ENCODE data around the gene ARHGEF17. TPM values are rescaled to one million over a fixed set of nuclear protein-coding genes. Genes with fewer than 3 reads are reported as not detected.
"Not testable (repeated sequence)": the region's sequence is repeated elsewhere in the genome, so short reads cannot be mapped to it uniquely, and the experiment has no call there.

The ARHGEF17 gene
- polyA plus RNA-seq, 2 donors: 8.2 to 11.8 TPM

DNA sequence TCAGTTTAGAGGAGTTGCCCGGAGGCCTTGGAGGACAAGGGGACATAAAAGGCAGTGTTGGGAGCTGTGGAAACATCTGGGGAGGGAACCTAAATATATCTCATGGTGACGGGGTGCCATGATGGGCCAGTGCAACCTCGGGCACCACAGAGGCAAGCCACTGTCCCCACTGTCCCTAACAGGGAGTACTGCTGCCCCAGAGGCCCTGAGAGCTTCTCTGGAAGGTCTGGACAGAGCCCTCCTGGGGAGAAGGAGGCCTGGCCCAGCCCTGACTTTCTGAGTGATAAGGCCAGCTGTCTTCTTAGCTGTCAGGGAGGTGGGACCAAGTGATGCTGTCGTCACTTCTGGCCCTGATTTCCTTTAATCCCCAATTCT is 41.4 kb upstream of the ARHGEF17 start:
- Histone ChIP-seq H3K4me3 (ENCODE audit: low read depth in 1 of 2, low read length in 2 of 2) (no peak overlapping the region), H3K9me3 (ENCODE audit: control insufficient read depth in 2 of 2, insufficient read depth in 1 of 2, low read depth in 1 of 2, low read length in 1 of 2) (no peaks in the 10 kb centered on the region), H3K27ac (ENCODE audit: low read depth in 2 of 2, low read length in 1 of 2) (no peak overlapping the region), H3K36me3 (ENCODE audit: control insufficient read depth in 2 of 2, insufficient read depth in 2 of 2, low read length in 1 of 2) (no peaks in the 10 kb centered on the region), H3K27me3 (ENCODE audit: control insufficient read depth in 1 of 2, insufficient read depth in 2 of 2, low read length in 2 of 2) (peaks cover 0 to 13% of the 10 kb centered on the region in 2 donors), H3K4me1 (ENCODE audit: control insufficient read depth in 2 of 2, insufficient read depth in 2 of 2, low read length in 1 of 2) (peaks cover 2 to 5% of the 10 kb centered on the region in 2 donors)
- 83% methylated on average over 4 of the region's 4 CpGs for WGBS, 2 donors

DNA sequence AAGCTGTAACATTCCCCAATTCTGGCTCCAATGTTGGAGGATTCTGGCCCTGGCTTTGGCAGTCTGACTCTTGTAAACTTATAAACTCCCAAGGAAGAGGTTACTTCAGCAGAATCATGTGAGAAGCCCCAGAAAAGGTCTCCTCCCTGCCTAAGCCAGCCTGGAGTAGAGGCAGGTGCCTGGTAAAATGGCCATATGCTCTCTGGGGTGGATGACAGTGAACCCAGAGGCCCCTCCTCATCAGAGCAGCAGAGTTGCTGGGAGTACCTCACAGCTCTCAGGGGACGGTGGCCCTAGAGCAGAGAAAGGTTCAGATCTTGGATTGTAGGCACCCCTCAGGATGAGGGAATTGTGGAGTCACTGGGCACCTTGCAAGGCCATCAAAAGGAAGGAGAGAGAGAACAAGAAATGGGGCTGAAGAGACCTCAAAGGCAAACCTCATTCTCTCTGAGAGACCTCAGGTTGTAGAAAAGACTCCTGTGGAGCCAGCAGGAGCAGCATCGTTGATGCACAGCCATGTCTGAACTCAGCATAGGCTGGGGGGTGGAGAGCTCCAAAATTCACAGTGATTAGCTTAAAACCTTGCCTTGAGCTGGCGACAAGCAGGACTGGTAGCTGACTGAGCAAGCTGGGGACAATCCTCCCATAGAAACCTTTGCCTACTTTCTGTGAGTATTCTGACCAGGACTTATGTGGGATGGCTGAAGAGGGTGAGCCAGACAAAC is 40.8 kb upstream of the ARHGEF17 start:
- Histone ChIP-seq H3K4me1 (ENCODE audit: control insufficient read depth in 2 of 2, insufficient read depth in 2 of 2, low read length in 1 of 2) (peaks cover 2 to 8% of the 10 kb centered on the region in 2 donors), H3K27ac (ENCODE audit: low read depth in 2 of 2, low read length in 1 of 2) (no peak overlapping the region)

DNA sequence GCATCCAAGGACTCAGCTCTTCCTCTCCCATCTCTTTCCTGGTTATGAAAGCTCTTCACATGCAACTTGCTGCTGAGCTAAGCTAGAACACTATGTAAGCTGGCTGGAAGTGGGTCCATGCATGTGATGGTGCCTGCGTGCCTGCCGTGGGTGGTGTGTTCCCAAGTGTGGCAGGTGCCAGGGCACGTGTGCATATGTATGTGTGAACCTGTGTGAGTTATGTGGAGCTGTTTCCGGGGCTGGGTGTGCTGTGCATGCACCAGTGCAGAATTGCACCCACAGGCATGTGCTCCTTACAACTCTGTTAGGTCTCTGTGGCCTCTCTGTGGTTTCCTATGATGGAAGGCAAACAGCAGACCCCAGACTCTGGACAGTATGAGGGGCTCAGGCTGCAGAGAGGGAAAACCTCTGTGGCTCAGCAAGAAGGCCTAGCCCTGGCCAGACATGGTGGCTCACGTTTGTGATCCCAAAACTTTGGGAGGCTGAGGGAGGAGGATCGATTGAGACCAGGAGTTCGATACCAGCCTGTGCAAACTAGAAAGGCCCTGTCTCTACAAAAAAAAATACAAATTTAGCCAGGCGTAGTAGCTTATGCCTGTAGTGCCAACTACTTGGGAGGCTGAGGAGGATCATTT is 40.1 kb upstream of the ARHGEF17 start:
- WGBS, 2 donors: 93% methylated on average over 8 of the region's 8 CpGs
- Histone ChIP-seq H3K27ac (ENCODE audit: low read depth in 2 of 2, low read length in 1 of 2) (no peak overlapping the region), H3K4me3 (ENCODE audit: low read depth in 1 of 2, low read length in 2 of 2) (no peak overlapping the region), H3K27me3 (ENCODE audit: control insufficient read depth in 1 of 2, insufficient read depth in 2 of 2, low read length in 2 of 2) (peaks cover 0 to 13% of the 10 kb centered on the region in 2 donors), H3K36me3 (ENCODE audit: control insufficient read depth in 2 of 2, insufficient read depth in 2 of 2, low read length in 1 of 2) (no peaks in the 10 kb centered on the region), H3K4me1 (ENCODE audit: control insufficient read depth in 2 of 2, insufficient read depth in 2 of 2, low read length in 1 of 2) (peaks cover 2 to 8% of the 10 kb centered on the region in 2 donors), H3K9me3 (ENCODE audit: control insufficient read depth in 2 of 2, insufficient read depth in 1 of 2, low read depth in 1 of 2, low read length in 1 of 2) (no peaks in the 10 kb centered on the region)

More for the DNA sequence above, 40.8 kb upstream of the ARHGEF17 start:
- WGBS, 2 donors: 80 to 82% methylated on average over 3 of the region's 3 CpGs
- Histone ChIP-seq H3K27me3 (ENCODE audit: control insufficient read depth in 1 of 2, insufficient read depth in 2 of 2, low read length in 2 of 2) (peaks cover 0 to 13% of the 10 kb centered on the region in 2 donors), H3K4me3 (ENCODE audit: low read depth in 1 of 2, low read length in 2 of 2) (no peak overlapping the region), H3K9me3 (ENCODE audit: control insufficient read depth in 2 of 2, insufficient read depth in 1 of 2, low read depth in 1 of 2, low read length in 1 of 2) (no peaks in the 10 kb centered on the region), H3K36me3 (ENCODE audit: control insufficient read depth in 2 of 2, insufficient read depth in 2 of 2, low read length in 1 of 2) (no peaks in the 10 kb centered on the region)

DNA sequence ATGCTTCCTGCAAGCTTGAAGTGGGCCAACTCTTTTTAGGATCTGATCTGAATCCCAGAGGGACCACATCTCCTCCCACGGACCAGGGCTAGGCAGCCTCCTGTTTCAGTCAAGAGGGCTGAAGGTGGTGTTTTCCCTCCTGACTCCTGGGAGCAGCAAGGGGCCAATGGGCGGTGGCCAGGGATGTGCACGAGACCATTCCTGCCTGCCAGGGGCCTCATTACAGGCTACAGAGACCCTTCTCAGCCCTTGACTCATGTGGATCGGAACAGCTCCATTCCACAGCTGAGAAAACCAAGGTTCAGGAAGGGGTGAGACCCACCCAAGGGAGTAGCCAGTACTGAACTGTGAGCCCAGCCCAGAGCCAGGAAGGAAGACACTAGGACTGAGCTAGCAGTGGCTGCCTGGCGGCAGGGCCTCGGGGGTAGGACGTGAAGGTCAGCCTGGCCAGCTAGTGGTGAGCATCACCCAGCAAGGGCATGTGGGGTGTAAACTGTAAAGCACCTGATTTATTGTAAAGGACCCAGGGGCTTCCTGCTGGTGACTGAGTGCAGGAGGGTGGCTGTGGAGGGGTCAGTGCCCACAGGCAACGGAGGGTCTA is 39.3 kb upstream of the ARHGEF17 start:
- 84 to 89% methylated on average over 8 of the region's 8 CpGs for WGBS, 2 donors
- H3K9me3 ChIP-seq (ENCODE audit: control insufficient read depth in 2 of 2, insufficient read depth in 1 of 2, low read depth in 1 of 2, low read length in 1 of 2): no peaks in the 10 kb centered on the region
- H3K27me3 ChIP-seq (ENCODE audit: control insufficient read depth in 1 of 2, insufficient read depth in 2 of 2, low read length in 2 of 2): peaks cover 0 to 9% of the 10 kb centered on the region in 2 donors
- H3K4me1 ChIP-seq (ENCODE audit: control insufficient read depth in 2 of 2, insufficient read depth in 2 of 2, low read length in 1 of 2): peaks cover 2 to 8% of the 10 kb centered on the region in 2 donors
- H3K36me3 ChIP-seq (ENCODE audit: control insufficient read depth in 2 of 2, insufficient read depth in 2 of 2, low read length in 1 of 2): no peaks in the 10 kb centered on the region
- H3K4me3 ChIP-seq (ENCODE audit: low read depth in 1 of 2, low read length in 2 of 2): no peak overlapping the region
- H3K27ac ChIP-seq (ENCODE audit: low read depth in 2 of 2, low read length in 1 of 2): no peak overlapping the region

DNA sequence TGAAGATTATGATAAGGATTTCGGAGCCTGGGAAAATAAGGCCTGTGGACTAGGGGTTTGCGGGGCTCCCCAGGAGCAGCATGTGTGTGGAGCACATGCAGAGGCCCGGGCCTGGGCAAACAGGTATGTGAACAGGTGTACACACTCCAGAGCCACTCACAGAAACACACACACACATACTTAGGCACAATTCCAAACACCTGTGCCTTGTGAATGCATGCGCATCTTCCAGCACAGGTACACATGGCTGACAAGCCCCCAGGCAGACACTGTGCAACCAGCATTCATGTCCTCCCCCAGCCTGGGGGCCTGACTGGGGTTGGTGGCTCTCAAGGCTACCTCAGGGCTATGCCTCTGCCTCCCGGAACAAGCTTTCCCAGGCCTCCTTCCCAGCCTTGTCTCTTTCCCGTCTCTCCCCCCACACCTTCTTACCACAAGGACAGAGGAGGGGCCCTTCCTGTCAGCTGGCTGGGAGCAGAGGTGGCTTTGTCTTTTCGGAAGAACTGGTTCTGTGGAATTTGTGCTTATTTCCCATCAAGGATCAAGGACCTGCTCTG is 38.5 kb upstream of the ARHGEF17 start:
- Histone ChIP-seq H3K4me3 (ENCODE audit: low read depth in 1 of 2, low read length in 2 of 2) (no peak overlapping the region), H3K36me3 (ENCODE audit: control insufficient read depth in 2 of 2, insufficient read depth in 2 of 2, low read length in 1 of 2) (no peaks in the 10 kb centered on the region), H3K27ac (ENCODE audit: low read depth in 2 of 2, low read length in 1 of 2) (no peak overlapping the region), H3K27me3 (ENCODE audit: control insufficient read depth in 1 of 2, insufficient read depth in 2 of 2, low read length in 2 of 2) (peaks cover 0 to 4% of the 10 kb centered on the region in 2 donors), H3K4me1 (ENCODE audit: control insufficient read depth in 2 of 2, insufficient read depth in 2 of 2, low read length in 1 of 2) (peaks cover 0 to 5% of the 10 kb centered on the region in 2 donors), H3K9me3 (ENCODE audit: control insufficient read depth in 2 of 2, insufficient read depth in 1 of 2, low read depth in 1 of 2, low read length in 1 of 2) (no peaks in the 10 kb centered on the region)
- WGBS, 2 donors: 57 to 62% methylated on average over 7 of the region's 7 CpGs

DNA sequence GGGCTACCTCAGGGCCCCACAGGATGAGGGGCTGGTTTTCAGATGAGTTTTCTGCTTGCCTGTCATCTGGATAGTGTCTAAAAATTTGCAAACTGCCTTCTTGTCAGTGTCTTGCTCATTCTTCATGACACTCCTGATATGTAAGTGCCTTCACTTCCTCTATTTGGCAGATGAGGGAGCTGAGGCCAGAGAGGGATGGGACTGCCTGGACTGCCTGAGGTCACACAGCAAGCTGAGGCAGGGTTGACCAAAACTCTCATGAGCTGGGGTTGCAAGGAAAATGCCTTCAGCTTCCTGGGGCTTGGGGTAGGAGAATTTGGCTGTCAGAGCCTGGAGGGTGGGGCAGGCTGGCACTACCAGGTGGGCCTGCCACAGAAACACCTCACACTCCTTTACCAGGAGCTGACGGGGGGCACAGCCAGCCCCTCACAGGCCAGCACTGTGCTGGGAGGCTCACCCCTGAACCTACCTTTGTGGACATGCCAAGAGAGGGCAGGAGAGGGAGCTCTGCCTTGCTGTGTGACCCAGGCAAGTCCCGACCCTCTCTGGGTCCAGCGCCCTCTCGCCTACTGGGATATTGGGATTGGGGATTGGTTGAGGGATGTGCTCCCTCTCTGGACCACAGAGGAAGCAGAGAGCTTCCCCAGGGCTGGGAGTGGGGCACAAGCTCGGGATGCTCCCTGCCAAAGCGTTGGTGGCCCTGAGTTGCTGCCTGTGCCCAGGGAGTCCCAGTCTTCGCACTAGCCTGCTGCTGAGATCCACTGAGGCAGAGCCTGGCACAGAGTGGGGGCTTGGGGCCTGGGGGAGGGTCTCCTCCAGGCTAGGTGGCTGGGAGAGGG is 37.8 kb upstream of the ARHGEF17 start:
- H3K4me3 ChIP-seq (ENCODE audit: low read depth in 1 of 2, low read length in 2 of 2): no peak overlapping the region
- no peaks in the 10 kb centered on the region for H3K36me3 ChIP-seq (ENCODE audit: control insufficient read depth in 2 of 2, insufficient read depth in 2 of 2, low read length in 1 of 2)
- no peak overlapping the region for H3K27ac ChIP-seq (ENCODE audit: low read depth in 2 of 2, low read length in 1 of 2)
- no peaks in the 10 kb centered on the region for H3K9me3 ChIP-seq (ENCODE audit: control insufficient read depth in 2 of 2, insufficient read depth in 1 of 2, low read depth in 1 of 2, low read length in 1 of 2)
- peaks cover 0 to 8% of the 10 kb centered on the region in 2 donors for H3K4me1 ChIP-seq (ENCODE audit: control insufficient read depth in 2 of 2, insufficient read depth in 2 of 2, low read length in 1 of 2)
- WGBS, 2 donors: 87 to 92% methylated on average over 7 of the region's 7 CpGs
- no peaks in the 10 kb centered on the region for H3K27me3 ChIP-seq (ENCODE audit: control insufficient read depth in 1 of 2, insufficient read depth in 2 of 2, low read length in 2 of 2)

DNA sequence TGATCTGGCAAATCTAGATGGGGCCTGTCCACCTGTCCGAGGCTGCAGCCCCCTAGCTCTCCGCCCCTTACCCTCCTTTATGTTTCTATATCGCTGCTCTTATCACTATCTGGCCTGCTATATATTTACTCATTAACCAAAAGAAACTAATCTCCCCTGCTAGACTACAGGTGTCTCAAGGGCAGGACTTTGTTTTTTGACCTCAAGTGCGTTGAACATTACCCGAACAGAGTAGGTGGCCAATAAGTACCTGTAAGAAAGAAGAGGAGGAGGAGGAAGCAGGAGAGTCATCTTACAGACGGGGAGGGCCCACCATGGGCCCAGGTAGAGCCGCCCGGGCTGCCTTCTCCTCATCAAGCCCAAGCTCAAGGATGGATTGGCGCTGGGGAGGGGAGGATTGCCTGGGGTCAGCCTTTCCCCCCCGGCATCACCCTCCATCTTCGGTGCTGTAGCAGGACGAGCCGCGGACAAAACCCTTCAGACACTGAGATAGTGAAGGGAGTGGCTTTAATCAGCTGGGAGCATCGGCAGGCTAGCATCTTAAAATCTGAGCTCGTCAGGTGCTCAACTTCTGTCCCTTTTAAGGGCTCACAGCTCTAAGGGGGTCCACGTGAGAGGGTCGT is 37.1 kb upstream of the ARHGEF17 start:
- 82 to 88% methylated on average over 18 of the region's 18 CpGs for WGBS, 2 donors
- Histone ChIP-seq H3K4me3 (ENCODE audit: low read depth in 1 of 2, low read length in 2 of 2) (no peak overlapping the region), H3K36me3 (ENCODE audit: control insufficient read depth in 2 of 2, insufficient read depth in 2 of 2, low read length in 1 of 2) (no peaks in the 10 kb centered on the region), H3K27me3 (ENCODE audit: control insufficient read depth in 1 of 2, insufficient read depth in 2 of 2, low read length in 2 of 2) (no peaks in the 10 kb centered on the region), H3K4me1 (ENCODE audit: control insufficient read depth in 2 of 2, insufficient read depth in 2 of 2, low read length in 1 of 2) (peaks cover 0 to 11% of the 10 kb centered on the region in 2 donors), H3K9me3 (ENCODE audit: control insufficient read depth in 2 of 2, insufficient read depth in 1 of 2, low read depth in 1 of 2, low read length in 1 of 2) (no peaks in the 10 kb centered on the region), H3K27ac (ENCODE audit: low read depth in 2 of 2, low read length in 1 of 2) (no peak overlapping the region)

DNA sequence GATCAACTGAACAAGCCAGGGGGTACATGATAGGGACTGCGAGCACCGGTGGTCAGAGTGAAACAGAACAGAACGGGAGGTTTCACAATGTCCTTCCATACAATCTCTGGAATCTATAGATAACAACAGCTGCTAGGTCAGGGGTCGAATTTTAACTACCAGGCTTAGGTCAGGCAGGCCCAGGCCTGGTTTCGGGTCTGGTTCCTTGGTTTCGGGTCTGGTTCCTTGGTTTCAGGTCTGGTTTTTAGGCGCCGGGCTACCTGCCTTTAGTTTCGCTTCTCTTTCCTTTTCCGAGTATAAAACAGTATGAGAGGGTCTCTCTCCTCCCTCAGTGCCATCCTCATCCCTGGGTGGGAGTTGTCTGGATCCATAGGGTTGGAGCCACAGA is 36.6 kb upstream of the ARHGEF17 start:
- not testable (repeated sequence) for H3K36me3 ChIP-seq (ENCODE audit: control insufficient read depth in 2 of 2, insufficient read depth in 2 of 2, low read length in 1 of 2); H3K27ac ChIP-seq (ENCODE audit: low read depth in 2 of 2, low read length in 1 of 2); H3K9me3 ChIP-seq (ENCODE audit: control insufficient read depth in 2 of 2, insufficient read depth in 1 of 2, low read depth in 1 of 2, low read length in 1 of 2); H3K27me3 ChIP-seq (ENCODE audit: control insufficient read depth in 1 of 2, insufficient read depth in 2 of 2, low read length in 2 of 2); H3K4me3 ChIP-seq (ENCODE audit: low read depth in 1 of 2, low read length in 2 of 2)
- 80 to 87% methylated on average over 10 of the region's 10 CpGs for WGBS, 2 donors
- H3K4me1 ChIP-seq (ENCODE audit: control insufficient read depth in 2 of 2, insufficient read depth in 2 of 2, low read length in 1 of 2): peaks cover 0 to 11% of the 10 kb centered on the region in 2 donors

All from esophagus (tissue), 2 donors.